ENCODE results near the gene FANCI. TPM values are rescaled to one million over a fixed set of nuclear protein-coding genes. Genes with fewer than 3 reads are reported as not detected.

FANCI gene
- total RNA-seq, 8 experiments from 2014 or later: 2.3 to 62.2 (median 5.7) TPM

DNA sequence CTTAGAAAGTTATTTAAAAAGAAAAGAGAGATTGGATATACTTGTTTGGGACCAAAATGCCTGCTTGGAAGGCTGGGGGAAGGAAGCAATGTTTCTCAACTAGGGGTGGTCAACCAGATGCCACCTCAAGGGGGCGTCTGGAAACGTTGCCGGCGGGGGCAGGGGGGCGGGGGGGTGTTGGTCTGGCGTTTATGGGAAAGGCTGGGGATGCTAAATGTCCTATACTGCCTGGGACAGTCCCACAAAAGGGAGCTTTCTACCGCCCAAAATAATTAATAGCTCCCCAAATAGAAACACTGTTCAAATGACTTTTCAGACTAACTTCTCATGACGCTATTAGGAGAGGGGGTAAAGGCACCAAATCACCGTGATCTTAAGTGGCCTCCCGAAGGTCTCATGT is 88.7 kb downstream of the FANCI start:
- in situ Hi-C loops (cut with MboI; ENCODE audit: low pct_unique_long_range_greater_than_20kb in 2 of 9, low sequenced_read_pairs in 9 of 9, unreplicated experiment in 9 of 9): no loop called here
- no peak for ATAC-seq (replicated peaks in 6 of 8)
- WGBS, 10 experiments: 0 to 100% (median 67%) methylated on average over 1 to 4 of the region's 10 CpGs; no CpG with 5 or more reads in 3 of the 10 experiments
- Histone ChIP-seq H3K27ac (no peak overlapping the region), H3K4me1 (replicated peaks in 1 of 2) (peaks cover 11 to 17% of the 10 kb centered on the region in 2 donors), H3K4me3 (no peak overlapping the region)

DNA sequence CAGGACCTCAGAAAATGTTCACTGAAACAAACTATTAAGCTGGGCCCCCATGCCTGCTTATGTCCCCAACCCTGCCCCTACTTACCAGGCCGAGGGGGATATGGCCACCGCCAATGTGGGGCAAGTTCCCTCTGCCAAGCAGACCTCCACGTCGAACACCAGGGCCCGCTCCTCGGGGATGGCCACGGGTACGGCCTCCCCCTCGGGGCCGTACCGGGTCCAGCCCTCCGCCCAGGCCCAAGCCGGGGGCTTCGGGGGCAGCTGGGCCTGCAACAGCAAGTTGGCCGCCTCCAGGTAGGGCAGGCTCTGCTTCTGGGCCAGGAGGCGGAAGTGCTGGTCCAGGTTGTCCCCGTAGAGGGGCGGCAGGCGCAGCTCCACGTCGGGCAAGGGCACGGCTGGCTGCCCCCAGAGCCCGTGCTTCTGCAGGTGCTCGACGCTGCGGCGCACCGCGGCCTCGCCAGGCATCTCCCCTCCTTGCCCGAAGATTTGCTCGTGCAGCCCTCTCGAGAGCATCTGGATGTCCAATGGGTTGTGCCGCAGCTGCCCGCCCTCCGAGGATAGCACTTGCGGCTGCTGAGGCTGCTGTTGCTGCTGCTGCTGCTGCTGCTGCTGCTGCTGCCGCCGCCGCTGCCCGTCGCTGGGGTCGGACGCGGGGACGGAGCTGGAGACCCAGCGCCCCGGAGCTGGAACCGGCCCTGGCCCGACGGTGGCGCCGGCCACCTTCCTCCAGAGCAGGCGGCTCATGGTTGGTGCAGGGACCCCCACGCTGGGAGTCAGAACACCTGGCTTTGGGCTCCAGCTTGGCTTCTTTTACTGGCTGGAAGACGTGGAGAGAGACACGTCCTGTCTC is 89.5 kb downstream of the FANCI start:
- WGBS, 10 experiments: 38 to 100% (median 66%) methylated on average over 1 to 9 of the region's 57 CpGs; no CpG with 5 or more reads in 4 of the 10 experiments
- Histone ChIP-seq H3K27ac (no peak overlapping the region), H3K4me3 (peak overlapping the region; percentile 64 to 87 (median 81)), H3K4me1 (replicated peaks in 1 of 2) (peaks cover 11 to 17% of the 10 kb centered on the region in 2 donors)
- in situ Hi-C loops (cut with MboI; ENCODE audit: low pct_unique_long_range_greater_than_20kb in 2 of 9, low sequenced_read_pairs in 9 of 9, unreplicated experiment in 9 of 9): no loop called here
- no peak for ATAC-seq (replicated peaks in 6 of 8)

DNA sequence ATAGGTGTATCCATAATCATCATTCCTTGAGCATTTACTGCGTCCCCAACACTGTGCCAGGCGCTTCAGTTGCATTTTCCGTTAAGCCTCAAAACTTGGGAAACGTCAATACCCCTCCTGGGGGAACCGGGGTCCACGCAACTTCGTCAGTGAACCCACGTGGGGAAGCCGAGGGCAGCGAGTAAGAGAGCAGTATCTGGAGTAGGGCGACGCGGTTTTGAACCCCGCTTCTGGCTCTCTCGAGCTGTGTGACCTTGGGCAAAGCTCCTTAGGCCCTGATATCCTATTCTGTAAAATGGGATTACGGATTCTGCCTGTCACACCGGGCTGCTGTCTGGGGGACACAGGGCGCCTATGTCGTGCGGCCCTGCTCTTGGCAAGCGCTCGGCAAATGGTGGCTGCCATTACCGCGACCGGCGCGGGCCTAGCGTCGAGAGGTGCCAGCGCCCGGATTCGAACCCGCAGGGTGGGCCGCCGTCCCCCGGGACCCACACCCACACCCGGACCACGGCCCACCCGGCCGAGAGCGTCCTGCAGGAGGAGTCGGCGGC is 90.3 kb downstream of the FANCI start:
- no peak for ATAC-seq (replicated peaks in 6 of 8)
- WGBS, 10 experiments: 0 to 31% (median 0%) methylated on average over 1 to 8 of the region's 43 CpGs; no CpG with 5 or more reads in 3 of the 10 experiments

DNA sequence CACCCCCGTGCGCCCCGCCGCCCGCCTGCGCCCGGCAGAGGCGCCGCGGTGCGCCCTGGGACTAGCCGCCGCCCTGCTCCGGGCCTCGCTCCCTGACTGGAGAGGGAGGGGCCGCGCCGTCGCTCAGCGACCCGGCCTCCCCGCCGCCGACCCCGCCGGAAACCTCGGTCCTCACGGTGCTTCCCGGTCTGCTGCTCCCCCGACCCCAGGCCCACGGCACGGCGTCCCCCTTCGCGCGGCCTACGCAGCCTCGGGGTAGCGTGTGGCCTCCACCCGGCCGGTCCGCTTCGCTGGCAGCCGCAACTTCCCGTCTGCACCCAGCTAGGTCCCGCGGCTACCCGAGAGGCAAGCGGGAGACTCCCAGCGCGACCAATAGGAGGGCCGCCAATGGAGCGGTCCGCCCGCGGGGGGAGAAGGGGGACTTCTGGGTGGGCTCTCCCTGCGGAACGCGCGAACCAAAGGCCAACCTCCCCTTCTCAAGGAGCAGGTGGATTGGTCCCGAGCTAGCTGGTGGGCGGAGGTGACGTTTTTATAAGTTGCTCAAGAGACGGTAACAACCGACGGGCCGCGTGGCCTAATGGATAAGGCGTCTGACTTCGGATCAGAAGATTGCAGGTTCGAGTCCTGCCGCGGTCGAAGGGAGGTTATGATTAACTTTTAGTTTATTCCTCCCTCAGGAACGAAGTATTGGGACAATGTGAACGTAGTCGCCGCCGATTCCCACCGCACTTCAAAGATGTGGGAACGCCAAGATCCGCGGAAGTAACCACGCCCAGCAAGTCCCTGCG is 90.9 kb downstream of the FANCI start, which contains the start of gene POLG:
Gene POLG (minus strand): TSS at position 315 of the 788 bp plus-strand sequence. CDS start 1,070 bp downstream, outside the sequence.
- peak; percentile 86 to 94 (median 92) for ATAC-seq (replicated peaks in 6 of 8)
- Histone ChIP-seq H3K4me3 (peak within 1 kb of the TSS; percentile 64 to 87 (median 81)), H3K27ac (peak within 1 kb of the TSS; percentile 80 to 93), H3K4me1 (replicated peaks in 1 of 2) (peaks cover 11 to 17% of the 10 kb centered on the region in 2 donors)
- in situ Hi-C loops (cut with MboI; ENCODE audit: low pct_unique_long_range_greater_than_20kb in 2 of 9, low sequenced_read_pairs in 9 of 9, unreplicated experiment in 9 of 9): no loop called here
- 0% methylated on average over 1 to 9 of the region's 85 CpGs; no CpG with 5 or more reads in 5 of the 10 experiments for WGBS, 10 experiments

More for the DNA sequence above, 90.3 kb downstream of the FANCI start:
- in situ Hi-C loops (cut with MboI; ENCODE audit: low pct_unique_long_range_greater_than_20kb in 2 of 9, low sequenced_read_pairs in 9 of 9, unreplicated experiment in 9 of 9): no loop called here
- Histone ChIP-seq H3K4me3 (peak overlapping the region; percentile 64 to 87 (median 81)), H3K27ac (peak overlapping the region; percentile 80 to 93), H3K4me1 (replicated peaks in 1 of 2) (peaks cover 11 to 17% of the 10 kb centered on the region in 2 donors)

DNA sequence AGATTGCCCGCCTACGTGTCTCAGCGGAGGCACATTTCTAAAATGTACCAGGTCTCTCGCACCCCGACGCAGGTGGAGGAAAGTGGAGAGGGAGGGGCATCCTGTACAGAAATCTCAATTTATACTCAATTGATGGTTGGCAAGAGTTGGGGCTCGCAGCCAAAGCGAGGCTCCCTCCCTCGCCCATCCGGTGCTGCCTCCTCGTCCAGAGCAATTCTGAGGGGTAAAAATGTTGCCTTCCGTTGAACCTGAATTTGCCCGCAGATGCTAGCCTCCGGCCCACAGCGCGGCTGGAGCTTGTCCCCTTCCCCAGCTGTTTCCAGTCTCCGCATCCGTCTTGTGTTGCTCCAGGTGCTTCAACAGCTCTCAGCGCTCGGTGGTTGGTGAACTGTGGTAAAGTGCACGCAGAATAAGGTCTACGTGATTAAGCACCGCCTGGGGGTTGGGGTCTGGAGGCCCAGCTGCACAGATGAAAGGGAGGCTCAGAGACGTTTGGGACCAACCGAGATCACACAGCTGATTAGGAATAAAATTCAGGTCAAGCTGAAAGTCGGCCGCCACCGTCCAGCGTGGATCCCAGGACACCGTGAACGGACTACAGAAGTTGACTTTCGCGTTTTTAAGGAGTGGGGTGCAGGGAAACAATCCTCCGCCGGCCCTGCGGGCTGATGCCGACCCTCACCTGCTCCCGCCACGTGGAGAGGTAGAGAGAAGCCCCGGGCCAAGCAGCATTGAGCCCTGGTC is 91.7 kb downstream of the FANCI start:
- peak overlapping the region; percentile 24 to 87 (median 36) for H3K4me3 ChIP-seq
- WGBS, 10 experiments: 0 to 20% (median 12%) methylated on average over 1 to 18 of the region's 40 CpGs; no CpG with 5 or more reads in 2 of the 10 experiments
- no peak overlapping the region for H3K27ac ChIP-seq
- in situ Hi-C loops (cut with MboI; ENCODE audit: low pct_unique_long_range_greater_than_20kb in 2 of 9, low sequenced_read_pairs in 9 of 9, unreplicated experiment in 9 of 9): no loop called here
- peaks cover 11 to 17% of the 10 kb centered on the region in 2 donors for H3K4me1 ChIP-seq (replicated peaks in 1 of 2)
- peak in 1 of 8 experiments; percentile 2 for ATAC-seq (replicated peaks in 6 of 8)

DNA sequence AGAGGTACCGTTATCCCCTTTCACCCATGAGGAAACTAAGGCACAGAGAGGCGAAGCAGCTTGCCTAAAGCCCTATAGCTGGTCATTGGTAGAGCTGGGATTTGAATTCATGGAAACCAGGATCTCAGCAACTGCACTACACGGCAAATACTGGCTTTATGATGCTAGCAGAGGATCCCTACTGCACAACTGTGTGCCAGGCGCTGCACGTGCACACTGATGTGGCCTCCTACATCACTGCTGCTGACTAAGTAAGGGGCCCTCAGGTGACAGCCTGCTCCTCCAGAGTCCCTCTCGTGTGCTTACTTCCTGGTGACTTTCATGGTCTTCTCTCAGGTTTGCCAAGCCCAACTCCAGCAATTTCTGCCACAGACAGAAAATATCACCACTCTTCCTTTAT is 94.3 kb downstream of the FANCI start:
- peaks cover 6 to 7% of the 10 kb centered on the region in 2 donors for H3K4me1 ChIP-seq (replicated peaks in 1 of 2)
- no peak overlapping the region for H3K4me3 ChIP-seq
- no peak for ATAC-seq (replicated peaks in 6 of 8)
- H3K27ac ChIP-seq: no peak overlapping the region
- 0 to 90% (median 70%) methylated on average over 1 to 6 of the region's 6 CpGs; no CpG with 5 or more reads in 2 of the 10 experiments for WGBS, 10 experiments
- in situ Hi-C loops (cut with MboI; ENCODE audit: low pct_unique_long_range_greater_than_20kb in 2 of 9, low sequenced_read_pairs in 9 of 9, unreplicated experiment in 9 of 9): no loop called here

DNA sequence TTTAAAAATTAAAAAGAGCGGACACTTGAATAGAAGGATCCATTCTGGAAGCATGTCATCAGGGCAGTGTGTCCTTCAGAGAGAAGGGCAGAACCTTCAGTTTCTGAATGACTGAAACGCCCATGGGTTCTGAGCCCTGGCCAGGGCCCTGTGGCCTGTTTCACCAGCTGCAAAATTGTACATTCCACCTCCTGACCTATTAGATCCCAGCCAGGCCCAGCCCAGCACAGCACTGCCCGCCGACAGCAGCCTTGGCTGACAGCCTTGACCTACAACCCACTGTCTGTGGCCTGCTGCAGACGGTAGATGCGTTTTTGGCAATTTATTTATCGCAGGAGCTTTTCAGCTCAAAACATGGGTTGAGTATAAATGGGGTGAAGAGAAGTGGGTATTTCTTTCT is 96.8 kb downstream of the FANCI start:
- ATAC-seq (replicated peaks in 6 of 8): peak in 1 of 8 experiments; percentile 64
- Histone ChIP-seq H3K4me1 (replicated peaks in 1 of 2) (no peaks in the 10 kb centered on the region), H3K27ac (no peak overlapping the region), H3K4me3 (no peak overlapping the region)
- in situ Hi-C loops (cut with MboI; ENCODE audit: low pct_unique_long_range_greater_than_20kb in 2 of 9, low sequenced_read_pairs in 9 of 9, unreplicated experiment in 9 of 9): loop anchor here in 1 of 9 experiments (10.0 kb wide), 1 partner anchor 94 kb away; no protein-coding TSS in a partner anchor
- 0 to 100% (median 77%) methylated on average over 1 to 6 of the region's 7 CpGs; no CpG with 5 or more reads in 4 of the 10 experiments for WGBS, 10 experiments

DNA sequence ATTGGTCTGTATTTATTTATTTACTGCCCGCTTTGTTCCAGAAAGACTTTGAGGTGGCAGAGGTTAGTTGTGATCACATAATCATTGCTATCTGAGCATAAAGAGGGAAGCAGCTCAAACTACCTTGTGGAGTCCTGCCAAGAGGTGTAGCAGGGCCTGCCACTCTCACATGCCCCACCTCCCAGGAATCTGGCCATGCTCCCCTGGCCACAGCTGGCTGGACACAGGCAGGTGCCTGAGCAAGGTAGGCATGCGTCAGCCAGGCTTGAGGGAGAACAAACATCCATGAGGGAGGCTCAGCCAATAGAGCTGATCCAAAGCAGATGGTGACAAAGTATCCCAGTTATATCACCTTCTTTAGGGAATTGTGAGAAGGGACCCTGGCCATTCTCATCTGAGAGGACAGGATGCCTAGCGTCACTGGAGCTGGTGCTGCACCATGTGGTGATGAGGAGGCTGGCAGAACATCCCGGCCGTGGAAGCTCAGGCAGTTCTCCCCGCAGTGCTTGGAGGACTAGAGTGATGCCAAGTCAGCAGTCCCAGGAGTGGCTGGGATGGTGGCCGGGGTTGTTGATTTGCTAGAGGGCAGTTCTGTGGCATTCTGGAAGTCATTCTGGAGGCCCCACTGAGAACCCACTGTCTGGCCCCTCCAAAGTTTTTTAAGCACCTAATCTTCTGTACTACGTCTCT is 97.7 kb downstream of the FANCI start:
- Histone ChIP-seq H3K4me1 (replicated peaks in 1 of 2) (no peaks in the 10 kb centered on the region), H3K4me3 (no peak overlapping the region), H3K27ac (no peak overlapping the region)
- 20 to 100% (median 74%) methylated on average over 1 to 6 of the region's 8 CpGs; no CpG with 5 or more reads in 2 of the 10 experiments for WGBS, 10 experiments
- no peak for ATAC-seq (replicated peaks in 6 of 8)
- in situ Hi-C loops (cut with MboI; ENCODE audit: low pct_unique_long_range_greater_than_20kb in 2 of 9, low sequenced_read_pairs in 9 of 9, unreplicated experiment in 9 of 9): loop anchor here in 1 of 9 experiments (10.0 kb wide), 1 partner anchor 93 kb away; no protein-coding TSS in a partner anchor

DNA sequence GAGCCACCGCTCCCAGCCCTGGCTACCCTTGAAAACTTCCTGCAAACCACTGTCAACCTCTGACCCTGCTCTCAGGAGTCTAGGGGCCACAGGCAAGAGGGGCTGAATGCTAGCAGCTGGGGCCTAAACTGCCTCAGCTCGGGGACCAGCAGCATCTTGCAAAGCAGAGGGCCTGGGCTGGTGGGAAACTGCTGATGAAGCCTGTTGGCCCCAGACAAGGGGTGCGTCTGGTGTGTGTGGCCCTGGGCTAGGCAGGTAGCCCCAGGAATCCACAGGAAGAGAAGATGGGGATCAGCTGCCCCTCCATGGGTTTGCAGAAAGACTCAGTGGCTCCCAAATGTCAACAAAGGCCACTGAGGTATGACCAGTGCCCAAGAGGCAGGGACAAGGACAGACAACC is 99.1 kb downstream of the FANCI start:
- no peak overlapping the region for H3K4me3 ChIP-seq
- ATAC-seq (replicated peaks in 6 of 8): no peak
- no peak overlapping the region for H3K27ac ChIP-seq
- no peaks in the 10 kb centered on the region for H3K4me1 ChIP-seq (replicated peaks in 1 of 2)
- 33 to 80% (median 57%) methylated on average over 1 to 2 of the region's 3 CpGs; no CpG with 5 or more reads in 5 of the 10 experiments for WGBS, 10 experiments
- in situ Hi-C loops (cut with MboI; ENCODE audit: low pct_unique_long_range_greater_than_20kb in 2 of 9, low sequenced_read_pairs in 9 of 9, unreplicated experiment in 9 of 9): loop anchor here in 1 of 9 experiments (10.0 kb wide), 1 partner anchor 92 kb away; no protein-coding TSS in a partner anchor

DNA sequence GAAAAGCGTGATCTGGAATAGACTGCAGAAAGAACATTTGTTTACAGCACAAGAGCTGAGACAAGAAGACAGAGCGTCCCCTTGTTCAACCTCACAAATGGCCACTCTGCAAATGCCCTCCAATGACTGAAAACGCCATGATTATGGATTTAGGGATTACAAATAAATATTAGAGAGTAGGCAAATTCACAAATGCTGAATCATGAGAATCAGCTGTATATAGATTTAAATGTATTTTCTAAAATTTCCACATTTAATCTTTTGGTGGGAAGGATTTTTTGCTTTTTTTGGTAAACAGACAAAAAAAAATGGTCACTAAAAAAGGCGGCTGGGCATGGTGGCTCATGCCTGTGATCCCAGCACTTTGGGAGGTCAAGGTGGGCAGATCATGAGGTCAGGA is 101.5 kb downstream of the FANCI start:
- H3K27ac ChIP-seq: no peak overlapping the region
- H3K4me3 ChIP-seq: no peak overlapping the region
- H3K4me1 ChIP-seq (replicated peaks in 1 of 2): no peaks in the 10 kb centered on the region
- no peak for ATAC-seq (replicated peaks in 6 of 8)
- WGBS, 10 experiments: 17 to 100% (median 65%) methylated on average over 1 to 4 of the region's 4 CpGs
- in situ Hi-C loops (cut with MboI; ENCODE audit: low pct_unique_long_range_greater_than_20kb in 2 of 9, low sequenced_read_pairs in 9 of 9, unreplicated experiment in 9 of 9): loop anchor here in 1 of 9 experiments (10.0 kb wide), 1 partner anchor 90 kb away; no protein-coding TSS in a partner anchor

DNA sequence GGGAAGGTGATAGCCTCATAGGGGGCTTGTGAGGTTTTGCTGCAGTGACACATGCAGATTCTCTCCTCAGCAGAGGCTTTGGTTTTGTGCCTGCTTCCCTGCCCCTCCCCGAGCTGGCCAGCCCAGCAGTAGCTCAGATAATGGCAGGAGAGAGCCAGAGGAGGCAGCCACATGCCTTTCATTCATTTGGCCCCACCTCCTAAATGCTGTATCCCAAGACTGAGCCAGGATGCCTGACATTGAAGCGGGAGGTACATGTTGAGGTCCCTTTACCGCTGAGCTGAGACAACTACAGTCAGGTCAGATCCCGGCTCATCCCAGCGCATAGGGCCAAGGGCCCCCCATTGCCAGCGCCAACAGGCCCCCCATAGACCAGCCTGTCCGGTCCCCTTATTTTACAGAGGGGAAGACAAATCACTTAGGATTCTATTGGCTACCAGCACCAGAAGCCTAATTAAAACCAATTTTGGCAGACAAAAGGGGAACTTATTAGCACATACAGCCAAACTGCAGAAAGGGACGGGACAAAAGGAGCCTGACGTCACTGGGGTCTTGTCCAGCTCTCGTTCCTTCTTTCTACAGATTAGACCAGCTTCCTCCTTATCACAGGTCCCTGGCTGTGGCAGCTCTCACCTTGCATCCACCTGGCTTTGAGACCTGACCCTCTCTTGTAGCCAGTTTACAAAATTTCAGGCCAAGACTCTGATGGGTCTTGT is 102.9 kb downstream of the FANCI start:
- 11 to 80% (median 38%) methylated on average over 1 to 9 of the region's 10 CpGs; no CpG with 5 or more reads in 1 of the 10 experiments for WGBS, 10 experiments
- H3K4me3 ChIP-seq: no peak overlapping the region
- no peak overlapping the region for H3K27ac ChIP-seq
- H3K4me1 ChIP-seq (replicated peaks in 1 of 2): no peaks in the 10 kb centered on the region
- ATAC-seq (replicated peaks in 6 of 8): peak in 6 of 8 experiments; percentile 22 to 60 (median 40)
- in situ Hi-C loops (cut with MboI; ENCODE audit: low pct_unique_long_range_greater_than_20kb in 2 of 9, low sequenced_read_pairs in 9 of 9, unreplicated experiment in 9 of 9): loop anchor here in 1 of 9 experiments (10.0 kb wide), 1 partner anchor 88 kb away; no protein-coding TSS in a partner anchor
